NCI-H2227 treated with DMSO at 0.1 percent for 48 hours (cell line): ENCODE results near the gene RAB27B.

Experiments
- DNase-seq: peaks from one replicate; lab custom pipeline; 2025; lab: John Stamatoyannopoulos, UW

Gene RAB27B

DNA sequence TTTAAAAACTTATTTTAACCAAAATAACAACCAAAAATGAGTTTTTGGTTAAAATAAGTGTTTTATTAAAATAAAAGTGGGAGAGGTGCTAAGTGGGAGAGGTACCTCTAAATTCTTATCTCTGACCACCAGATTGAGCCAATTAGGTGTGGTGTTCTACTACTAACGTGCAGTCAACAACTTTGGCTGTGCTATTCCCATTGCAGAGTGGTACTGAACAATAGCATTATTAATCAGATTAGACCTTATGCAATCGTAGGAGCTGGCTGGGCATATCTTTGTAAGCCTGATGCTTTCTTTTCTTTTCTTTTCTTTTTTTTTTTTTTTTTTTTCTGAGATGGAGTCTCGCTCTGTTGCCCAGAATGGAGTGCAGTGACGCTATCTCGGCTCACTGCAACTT, 38.9 kb downstream of the RAB27B start:
- no peak for DNase-seq

DNA sequence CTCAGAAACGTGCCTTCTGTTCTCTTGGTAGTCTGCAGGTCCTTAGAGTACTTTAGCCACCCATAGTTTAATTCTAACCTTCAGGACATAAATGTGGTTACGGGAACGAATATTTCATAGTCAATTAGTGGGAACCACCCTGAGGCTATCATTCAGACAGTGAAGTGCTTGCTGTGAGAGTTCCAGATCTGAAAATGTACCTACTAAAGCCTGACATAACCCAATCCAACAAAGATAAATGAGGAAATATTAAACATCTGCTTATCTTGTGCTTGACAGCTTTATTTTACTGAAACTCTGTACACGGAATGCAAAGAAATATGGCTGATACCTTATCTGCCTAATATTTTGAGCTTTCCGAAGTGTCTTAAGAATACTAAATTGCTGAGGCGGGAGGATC, 43.0 kb downstream of the RAB27B start:
- DNase-seq = no peak

DNA sequence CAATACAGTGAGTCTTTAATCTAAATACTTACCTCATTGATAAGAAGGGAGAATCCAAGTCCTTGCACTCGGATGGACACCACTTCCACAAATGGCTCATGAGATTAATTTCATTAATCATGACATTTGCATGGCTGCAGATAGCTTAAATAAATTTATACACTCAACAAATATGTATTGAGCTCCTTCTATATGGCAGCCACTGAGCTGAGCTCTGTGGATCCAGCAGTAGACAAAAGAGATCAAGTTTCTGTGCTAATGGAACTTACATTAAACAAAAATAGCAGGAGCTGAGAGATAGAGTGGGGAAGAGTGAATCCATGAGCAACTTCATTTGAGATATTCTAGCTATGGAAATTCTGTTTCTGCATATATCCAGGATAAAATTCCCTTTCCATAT, 44.4 kb downstream of the RAB27B start:
- DNase-seq = no peak

DNA sequence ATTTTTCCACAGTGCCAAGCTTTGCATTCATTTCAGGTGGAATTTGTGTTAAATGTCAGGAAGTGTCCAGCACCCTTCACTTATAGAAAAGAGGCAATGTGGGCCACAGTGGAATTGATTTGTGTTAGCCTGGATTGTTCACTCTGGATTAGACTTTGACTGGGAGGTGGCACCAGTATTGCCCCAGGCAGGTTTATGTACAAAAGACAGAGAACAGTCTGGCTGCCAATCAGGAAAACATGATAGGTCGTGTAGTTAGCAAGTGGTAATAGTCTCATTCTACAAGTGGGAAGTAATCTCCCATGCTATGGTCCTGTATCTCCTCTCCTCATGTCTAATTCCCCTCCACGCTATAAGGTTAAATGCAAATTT, 45.6 kb downstream of the RAB27B start:
- no peak for DNase-seq

DNA sequence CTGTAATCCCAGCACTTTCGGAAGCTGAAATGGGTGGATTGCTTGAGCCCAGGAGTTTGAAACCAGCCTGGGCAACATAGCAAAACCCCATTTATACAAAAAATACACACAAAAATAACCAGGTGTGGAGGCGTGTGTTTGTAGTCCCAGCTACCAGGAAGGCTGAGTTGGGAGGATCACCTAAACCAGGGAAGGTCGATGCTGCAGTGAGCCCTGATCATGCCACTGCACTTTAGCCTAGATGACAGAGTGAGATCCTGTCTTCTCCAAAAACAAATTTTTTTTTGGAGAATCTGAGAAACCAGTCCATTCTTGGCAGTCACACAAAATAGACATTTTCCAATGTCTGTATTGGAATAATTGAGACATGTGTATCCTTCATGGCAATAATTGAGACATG, 46.8 kb downstream of the RAB27B start:
- no peak for DNase-seq

DNA sequence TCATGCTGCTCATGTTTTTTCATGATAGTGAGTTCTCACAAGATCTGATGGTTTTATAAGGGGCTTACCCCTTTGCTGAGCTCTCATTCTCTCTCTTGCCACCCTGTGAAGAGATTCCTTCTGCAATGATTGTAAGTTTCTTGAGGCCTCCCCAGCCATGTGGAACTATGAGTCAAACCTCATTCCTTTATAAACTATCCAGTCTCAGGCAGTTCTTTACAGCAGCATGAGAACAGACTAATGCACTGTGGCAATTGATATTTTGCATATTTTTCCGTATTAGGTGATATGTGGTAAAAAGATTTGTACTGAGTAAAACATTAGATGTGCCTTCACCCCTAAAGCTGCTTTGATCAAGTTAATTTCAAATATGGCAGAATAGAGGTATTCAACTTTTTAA, 48.8 kb downstream of the RAB27B start:
- no peak for DNase-seq

DNA sequence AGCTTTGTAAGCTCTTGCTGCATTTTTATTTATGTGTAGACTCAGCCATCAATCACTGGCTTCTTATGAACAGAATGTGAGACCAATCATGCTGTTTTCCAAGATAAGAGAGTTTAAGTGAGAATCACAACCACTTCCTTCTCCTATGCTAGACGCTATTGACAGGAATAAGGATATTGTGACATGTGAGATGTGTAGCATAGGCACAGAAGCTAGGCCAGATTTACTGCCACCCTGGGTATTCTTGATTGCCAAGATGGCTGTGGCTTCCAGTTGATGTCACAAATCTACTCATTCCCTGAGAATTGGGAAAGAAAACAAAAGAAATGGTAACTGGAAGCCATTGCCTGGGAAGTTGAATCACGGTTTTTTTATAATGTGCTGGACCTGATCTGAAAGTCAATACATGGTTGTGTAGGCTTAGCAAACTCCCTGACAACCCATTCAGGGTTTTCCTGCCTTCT, 49.9 kb downstream of the RAB27B start:
- DNase-seq = no peak

DNA sequence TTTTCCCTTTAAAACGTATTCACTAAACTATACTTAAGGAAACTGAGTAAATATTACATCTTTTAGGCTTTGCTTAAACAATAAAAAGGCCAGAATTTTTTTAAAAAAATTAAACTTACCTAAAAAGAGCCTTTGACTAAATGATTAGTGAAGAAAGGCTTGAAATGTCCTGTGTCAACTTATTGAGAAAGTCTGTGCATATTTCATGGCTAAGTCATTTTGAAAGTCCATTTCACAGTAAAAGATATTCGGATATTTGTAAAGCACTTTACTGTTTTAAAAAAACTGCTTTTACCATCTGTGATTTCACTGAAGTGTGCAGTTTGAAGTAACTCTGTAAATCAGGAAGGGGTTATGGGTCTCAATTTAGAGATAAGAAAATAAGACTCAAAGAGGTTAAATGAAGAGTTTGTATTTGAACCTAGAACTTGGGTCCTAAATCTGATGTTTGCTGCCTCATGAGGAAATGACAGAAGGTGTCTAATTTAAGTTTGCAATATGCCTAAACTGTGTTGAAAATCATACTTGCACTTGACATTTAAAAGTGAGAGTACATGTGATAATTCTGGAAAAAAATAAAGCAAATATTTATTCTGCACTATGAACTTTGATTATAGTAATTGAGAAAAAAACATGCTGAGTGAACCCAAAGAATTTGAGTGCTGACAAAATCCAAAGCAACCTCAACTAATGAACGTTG, 50.5 kb downstream of the RAB27B start:
- no peak for DNase-seq

DNA sequence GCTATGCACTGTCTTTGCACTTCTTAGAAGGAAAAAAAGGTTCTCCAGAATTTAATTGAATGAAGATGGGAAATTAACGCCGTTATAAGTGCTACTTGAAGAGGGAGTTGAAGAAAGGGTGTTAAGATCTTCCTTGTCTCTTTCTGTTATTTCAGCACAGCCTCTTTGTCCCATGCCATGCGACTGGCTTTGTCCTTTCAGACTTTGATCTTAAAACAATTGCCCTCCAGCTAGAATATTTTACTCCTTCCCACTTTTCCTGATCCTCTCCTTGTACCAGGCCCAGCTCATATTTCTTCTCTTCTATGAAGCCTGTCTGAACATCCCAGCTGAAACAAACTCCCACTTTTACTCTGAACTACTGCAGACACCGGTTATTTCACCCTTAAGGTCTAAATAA, 51.4 kb downstream of the RAB27B start:
- DNase-seq = no peak

DNA sequence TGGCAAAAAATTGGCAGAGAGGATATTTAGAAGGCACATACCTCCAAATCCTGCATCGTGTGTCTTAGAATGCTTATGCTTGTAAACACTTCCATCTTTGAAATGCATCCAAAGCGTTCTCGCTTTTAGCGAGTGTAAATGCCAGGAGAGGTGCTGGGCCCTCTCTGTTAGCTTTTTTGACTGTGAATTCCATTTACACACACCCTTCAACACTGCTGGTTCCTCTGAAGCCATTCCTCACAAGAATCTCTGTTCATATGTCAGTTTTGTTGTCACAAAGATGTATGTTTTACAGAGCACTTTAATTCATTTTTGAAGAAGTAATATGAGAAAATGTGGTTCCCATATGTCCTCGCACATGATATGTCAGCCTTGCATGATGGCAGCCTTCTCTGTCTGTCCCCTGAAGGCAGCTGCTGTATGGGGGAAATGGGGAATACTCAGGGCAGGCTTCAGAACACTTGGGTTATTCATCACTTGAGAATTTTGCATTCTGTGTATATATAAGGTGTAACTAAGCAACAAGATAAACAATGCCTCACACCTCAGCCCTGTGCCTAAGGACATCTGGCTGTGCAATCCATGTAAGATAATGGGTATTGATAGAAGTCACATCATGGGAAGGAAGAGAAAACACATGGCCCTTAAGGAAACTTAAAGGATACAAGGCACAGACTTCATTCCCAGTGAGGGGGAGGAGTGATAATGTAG, 52.3 kb downstream of the RAB27B start:
- DNase-seq = no peak

DNA sequence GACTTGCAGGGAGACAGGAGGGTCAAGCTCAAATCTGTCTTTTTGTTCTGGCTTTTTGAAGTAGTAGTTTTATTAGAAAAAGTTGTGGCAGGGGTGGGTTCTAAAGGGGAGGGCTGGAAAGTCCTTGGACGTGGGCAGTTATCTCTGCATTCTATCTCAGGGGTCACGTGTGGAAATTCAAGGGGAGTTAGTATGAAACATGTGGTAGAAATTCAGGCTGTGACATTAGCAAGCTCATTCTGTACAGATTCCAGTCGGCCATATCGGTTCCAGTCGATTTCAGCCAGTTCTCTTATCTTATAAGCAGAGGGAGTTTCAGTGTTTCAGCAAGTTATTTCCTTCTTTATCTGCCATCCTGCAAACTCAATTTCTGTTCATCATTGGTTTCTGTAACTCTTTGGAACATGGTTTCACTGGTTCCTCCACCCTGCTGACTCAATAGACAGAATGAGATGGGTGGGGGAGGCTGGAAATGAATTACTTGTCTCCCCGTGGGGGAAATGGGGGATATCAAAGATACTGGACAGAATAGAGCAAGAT, 53.0 kb downstream of the RAB27B start:
- no peak for DNase-seq

DNA sequence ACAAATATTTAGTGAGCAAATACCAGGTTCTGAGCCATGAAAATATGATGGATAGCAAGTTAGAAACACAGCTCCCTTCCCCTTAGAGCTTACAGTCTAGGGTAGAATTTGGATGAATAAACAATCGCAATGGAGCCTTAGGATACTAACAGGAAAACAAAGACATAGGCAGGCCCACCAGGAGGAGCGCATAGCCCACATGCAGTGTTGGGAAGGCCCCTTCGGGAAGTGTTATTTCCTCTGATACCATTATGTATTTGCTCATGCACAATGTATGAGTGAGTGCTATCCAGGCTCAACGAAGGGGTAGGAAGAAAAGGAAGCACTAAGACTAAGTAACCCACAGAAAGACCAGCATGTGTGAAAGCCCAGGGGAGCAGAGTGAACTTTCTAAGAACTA, 54.0 kb downstream of the RAB27B start:
- no peak for DNase-seq

DNA sequence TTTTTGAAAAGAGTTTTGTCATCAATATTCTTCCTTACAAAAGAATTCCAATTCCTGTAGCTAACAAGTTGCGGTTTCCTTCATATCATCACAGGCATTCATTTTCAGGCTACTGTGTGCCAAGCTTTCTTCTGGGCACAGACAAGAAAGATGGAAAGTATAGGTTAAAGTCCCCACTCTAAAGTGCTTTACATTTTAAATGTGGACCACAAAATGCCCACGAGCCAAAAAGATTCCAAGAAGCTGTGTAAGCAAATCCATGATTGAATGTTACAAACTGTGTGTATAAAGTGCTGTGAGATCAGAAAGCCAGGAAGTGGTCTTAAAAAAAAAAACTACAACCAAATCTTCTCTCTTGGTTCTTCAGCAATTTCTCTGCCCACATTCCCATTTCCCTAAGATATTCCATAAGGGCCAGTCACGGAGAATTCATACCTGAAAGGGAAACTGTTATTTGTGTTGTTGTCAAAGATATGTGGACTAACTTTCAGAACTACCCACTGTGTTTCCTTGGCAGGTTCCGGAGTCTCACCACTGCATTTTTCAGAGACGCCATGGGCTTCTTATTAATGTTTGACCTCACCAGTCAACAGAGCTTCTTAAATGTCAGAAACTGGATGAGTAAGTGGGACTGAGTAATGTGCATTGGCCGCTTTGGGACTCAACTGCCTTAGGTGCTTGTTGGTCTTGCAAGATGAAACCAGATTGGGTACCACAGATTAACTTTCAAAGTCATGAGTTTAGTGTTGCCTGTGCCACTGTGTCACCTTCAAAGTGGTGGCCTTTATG, 55.7 kb downstream of the RAB27B start:
- DNase-seq = no peak

DNA sequence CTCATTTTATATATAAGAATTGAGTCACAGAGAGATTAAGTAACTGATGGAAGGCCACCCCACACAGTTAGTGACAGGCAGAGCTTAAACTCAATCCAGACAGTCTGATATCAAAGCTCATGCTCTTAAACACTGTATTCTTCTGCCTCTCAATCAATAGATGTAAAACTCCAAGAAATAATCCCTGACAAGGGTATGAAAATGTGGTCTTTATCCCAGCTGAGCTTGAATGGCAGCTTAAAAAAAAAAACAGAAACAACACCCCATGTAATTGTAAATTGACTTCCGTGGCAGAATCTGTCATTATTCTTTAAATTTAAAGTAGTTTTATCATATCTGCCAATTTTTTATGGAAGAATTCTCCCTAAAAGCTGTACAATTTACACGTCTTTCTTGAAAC, 60.1 kb downstream of the RAB27B start:
- DNase-seq = no peak

DNA sequence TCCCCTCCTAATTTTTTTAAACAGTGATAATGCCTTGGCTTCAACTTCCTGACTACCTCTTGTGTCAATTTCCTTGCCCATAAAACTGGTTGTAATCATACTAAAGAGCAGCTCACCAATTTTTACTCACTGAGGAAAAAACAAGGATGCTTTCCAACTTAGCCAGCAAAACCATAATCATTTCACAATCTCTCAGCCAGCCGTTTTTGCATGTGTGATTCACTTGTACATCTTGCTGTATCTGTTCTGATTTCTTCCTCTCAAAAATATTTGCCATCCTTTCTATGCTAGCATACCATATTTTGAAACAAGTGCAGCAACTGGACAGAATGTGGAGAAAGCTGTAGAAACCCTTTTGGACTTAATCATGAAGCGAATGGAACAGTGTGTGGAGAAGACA, 60.7 kb downstream of the RAB27B start:
- no peak for DNase-seq

DNA sequence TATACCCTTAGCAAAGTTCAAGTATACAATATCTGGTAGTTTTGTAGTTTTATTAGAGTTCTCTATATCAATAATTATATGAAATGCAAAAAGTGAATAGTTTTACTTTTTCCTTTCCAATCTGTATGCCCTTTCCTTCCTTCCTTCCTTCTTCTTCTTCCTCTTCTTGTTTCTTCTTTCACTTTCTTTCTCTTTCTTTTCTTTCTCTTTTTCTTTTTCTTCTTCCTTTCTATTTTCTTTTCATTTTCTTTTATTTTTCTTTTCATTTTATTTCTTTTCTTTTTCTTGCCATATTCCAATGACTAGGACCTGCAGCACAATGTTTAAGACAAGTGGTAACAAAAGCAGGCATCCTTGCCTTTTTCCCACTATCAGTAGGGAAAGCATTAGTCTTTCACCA, 71.2 kb downstream of the RAB27B start:
- no peak for DNase-seq

DNA sequence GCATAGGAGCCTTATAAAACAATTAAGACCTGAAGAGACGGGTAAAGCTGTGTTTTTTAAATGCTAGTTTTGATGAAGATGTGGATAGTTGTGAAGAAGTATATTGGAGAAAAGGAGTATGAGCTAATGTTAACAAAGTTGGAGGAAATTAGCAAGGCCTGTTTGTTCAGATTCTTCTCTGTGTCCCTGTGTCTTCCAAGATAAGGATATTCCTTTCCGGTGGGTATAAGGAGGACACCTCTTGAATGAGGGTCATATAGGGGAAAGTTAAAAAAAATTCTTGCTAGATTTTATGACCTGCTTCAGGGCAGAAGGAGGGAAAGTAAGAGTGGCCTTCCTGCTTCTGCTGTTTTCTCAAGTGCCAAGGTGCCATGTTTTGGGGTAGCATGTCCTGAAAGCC, 72.0 kb downstream of the RAB27B start:
- no peak for DNase-seq

DNA sequence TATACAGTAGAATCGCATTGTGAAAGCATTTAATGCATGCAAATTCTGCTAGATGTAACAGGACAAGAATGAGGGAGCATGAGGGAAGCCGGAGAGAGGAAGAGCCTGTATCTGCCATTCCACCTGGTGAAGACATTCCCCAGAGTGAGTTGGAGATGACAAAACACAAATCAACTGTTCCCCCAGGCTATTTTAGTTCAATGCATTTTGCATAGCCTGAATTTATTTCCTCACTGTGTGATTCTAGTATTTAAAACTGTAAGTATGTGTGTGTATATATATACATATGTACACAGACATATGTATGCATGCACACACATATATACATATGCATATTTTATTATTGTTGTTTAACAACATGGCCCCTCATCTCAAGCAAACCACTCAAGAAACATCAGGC, 76.3 kb downstream of the RAB27B start:
- no peak for DNase-seq

DNA sequence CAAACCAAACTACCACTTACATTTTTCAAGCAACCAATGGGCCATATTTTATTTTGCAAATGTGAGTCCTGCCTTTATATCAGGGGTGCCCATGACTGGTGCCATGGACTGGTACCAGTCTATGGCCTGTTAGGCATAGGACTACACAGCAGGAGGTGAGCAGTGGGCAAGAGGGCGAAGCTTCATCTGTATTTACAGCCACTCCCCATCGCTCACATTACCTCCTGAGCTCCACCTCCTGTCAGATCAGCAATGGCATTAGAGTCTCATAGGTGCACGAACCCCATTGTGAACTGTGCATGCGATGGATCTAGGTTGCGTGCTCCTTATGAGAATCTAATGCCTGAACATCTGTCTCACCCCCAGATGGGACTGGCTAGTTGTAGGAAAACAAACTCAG, 77.4 kb downstream of the RAB27B start:
- DNase-seq = no peak

DNA sequence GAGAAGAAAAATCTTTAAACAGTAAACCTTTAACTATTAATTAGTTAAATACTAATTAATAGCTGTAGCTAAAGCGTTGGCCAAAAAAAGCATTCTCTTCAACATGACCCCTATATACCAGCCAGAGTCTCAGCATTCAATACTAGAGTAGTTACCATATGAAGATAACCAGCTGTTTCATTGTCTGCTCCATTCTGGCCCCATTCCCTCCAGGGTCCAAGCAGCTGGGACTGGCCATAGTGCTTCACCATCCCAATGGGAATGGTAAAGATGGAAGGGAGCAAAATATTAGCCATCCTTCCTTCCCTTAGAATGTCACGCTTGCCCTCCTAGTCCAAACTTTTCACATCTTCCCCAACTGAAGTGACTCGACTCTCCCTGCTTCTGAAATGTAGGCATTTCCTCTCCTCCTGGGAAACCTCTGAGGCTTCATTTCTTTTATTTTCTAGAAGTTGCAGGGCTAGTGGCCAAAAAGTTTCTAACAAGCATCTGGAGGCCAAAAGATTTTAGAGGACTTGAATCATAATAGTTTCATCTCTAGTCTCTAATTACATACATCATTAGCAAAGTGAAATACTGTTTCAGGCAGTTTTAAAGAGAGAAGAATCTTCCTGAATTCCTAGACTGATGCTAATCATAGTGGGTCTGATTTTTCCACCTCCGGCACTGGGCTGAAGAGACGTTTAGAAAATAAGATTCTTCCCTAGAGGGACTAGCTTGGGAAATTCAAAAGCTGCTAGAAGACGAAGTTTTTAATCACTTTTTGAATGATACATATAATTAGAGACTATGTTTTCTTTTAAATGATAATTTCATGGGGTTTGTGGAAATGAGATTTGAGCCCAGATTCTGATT, 78.3 kb downstream of the RAB27B start:
- DNase-seq = no peak

DNA sequence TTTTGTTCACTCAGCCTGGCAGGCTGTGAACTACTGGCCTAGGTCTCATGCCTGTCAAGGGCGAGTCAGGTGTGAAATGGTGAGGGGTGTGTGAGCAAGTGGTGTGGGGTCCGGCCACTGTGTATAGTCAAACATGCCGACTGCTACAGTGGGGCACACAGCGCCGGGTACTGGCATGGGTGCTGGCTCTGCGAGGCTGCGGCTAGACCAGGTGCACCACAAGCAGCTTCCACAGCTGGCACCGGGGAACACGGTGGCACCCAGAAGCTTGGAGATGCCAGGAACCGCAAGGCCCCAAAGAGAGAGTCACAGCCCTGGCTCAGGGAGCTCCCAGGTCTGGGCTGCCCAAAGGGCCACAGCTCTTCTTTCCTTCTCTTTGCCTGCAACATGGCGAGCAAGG, 81.3 kb downstream of the RAB27B start:
- DNase-seq = no peak
